Mesendoderm (in vitro differentiated cells): ENCODE measurements around the gene TOMM40.

Source experiments
- DNase-seq: peaks from one replicate; pipeline ENCODE4 v3.0.0; 2013
- H2AK5ac ChIP-seq: 2 replicates; pipeline ENCODE4 v1.6.1; 2013; ENCODE audit warnings: low read length, inconsistent platforms
- H2BK120ac ChIP-seq: 2 replicates; pipeline ENCODE4 v1.6.1; 2013; ENCODE audit warnings: low read depth, mild to moderate bottlenecking, low read length, moderate library complexity, mixed read lengths
- H2BK15ac ChIP-seq: replicated peaks from 2 replicates; pipeline ENCODE4 v1.6.1; 2013; ENCODE audit warnings: low read depth, mild to moderate bottlenecking, moderate library complexity
- H2BK5ac ChIP-seq: 2 replicates; pipeline ENCODE4 v1.6.1; 2013; ENCODE audit warnings: low read length, inconsistent platforms
- H3K18ac ChIP-seq: 2 replicates; pipeline ENCODE4 v1.6.1; 2013; ENCODE audit warnings: mild to moderate bottlenecking, low read length, mixed read lengths
- H3K23ac ChIP-seq: one replicate; pipeline ENCODE4 v1.6.1; 2013; ENCODE audit warnings: low read length
- H3K27ac ChIP-seq: 2 replicates; pipeline ENCODE4 v1.5.1; 2013; ENCODE audit warnings: low read depth, mild to moderate bottlenecking, inconsistent platforms, low read length, moderate library complexity
- H3K27me3 ChIP-seq: 2 replicates; pipeline ENCODE4 v1.6.1; 2013; ENCODE audit warnings: low read length, control low read depth, mild to moderate bottlenecking, inconsistent platforms; ENCODE audit not compliant: insufficient read depth, poor library complexity
- H3K36me3 ChIP-seq: 2 replicates; pipeline ENCODE4 v1.6.1; 2013; ENCODE audit warnings: low read length, inconsistent platforms; ENCODE audit not compliant: control insufficient read depth, insufficient read depth
- H3K4ac ChIP-seq: one replicate; pipeline ENCODE4 v1.6.1; 2013; ENCODE audit warnings: low read depth, mild to moderate bottlenecking, low read length, moderate library complexity
- H3K4me1 ChIP-seq: 2 replicates; pipeline ENCODE4 v1.6.1; 2013; ENCODE audit warnings: low read depth, low read length, inconsistent platforms; ENCODE audit not compliant: control insufficient read depth
- H3K4me2 ChIP-seq: 2 replicates; pipeline ENCODE4 v1.6.1; 2013; ENCODE audit warnings: low read length
- H3K4me3 ChIP-seq: 2 replicates; pipeline ENCODE4 v1.5.1; 2013; ENCODE audit warnings: mild to moderate bottlenecking, low read length
- H3K56ac ChIP-seq: one replicate; pipeline ENCODE4 v1.6.1; 2013; ENCODE audit warnings: low read length
- H3K79me1 ChIP-seq: 2 replicates; pipeline ENCODE4 v1.6.1; 2013; ENCODE audit warnings: low read length, inconsistent platforms
- H3K79me2 ChIP-seq: 2 replicates; pipeline ENCODE4 v1.6.1; 2013; ENCODE audit warnings: mild to moderate bottlenecking, low read length; ENCODE audit not compliant: control insufficient read depth, insufficient read depth
- H3K9ac ChIP-seq: 2 replicates; pipeline ENCODE4 v1.6.1; 2013; ENCODE audit warnings: low read length, inconsistent platforms
- H4K5ac ChIP-seq: one replicate; pipeline ENCODE4 v1.6.1; 2013; ENCODE audit warnings: low read length
- H4K8ac ChIP-seq: one replicate; pipeline ENCODE4 v1.6.1; 2013; ENCODE audit warnings: low read depth, mild to moderate bottlenecking, control low read depth, low read length, moderate library complexity
- WGBS: extraction: QIAGEN DNeasy Blood & Tissue Kit; methylation state at CpG from one replicate; pipeline ENCODE4 v1.1.7; 2013; ENCODE audit warnings: low lambda C conversion rate, missing lambda C conversion rate; ENCODE audit not compliant: insufficient coverage; ENCODE audit errors: extremely low coverage; 5-methylcytosine and 5-hydroxymethylcytosine counted together

Gene TOMM40

GRCh38 chr19:44847144-44848035, 43.7 kb upstream of the TOMM40 start:
- DNase-seq = peak; percentile 76
- no CpG with 5 or more reads among the region's 47 CpGs for WGBS

GRCh38 chr19:44848036-44848811, 42.8 kb upstream of the TOMM40 start:
- H3K27ac ChIP-seq = peak overlapping the region; percentile 98
- H4K5ac ChIP-seq = no peak overlapping the region
- peaks cover 7% of the 10 kb centered on the region for H3K4me1 ChIP-seq
- no CpG with 5 or more reads among the region's 19 CpGs for WGBS
- no peak overlapping the region for H3K23ac ChIP-seq
- H3K4me3 ChIP-seq = peak overlapping the region; percentile 99
- no peak overlapping the region for H2BK15ac ChIP-seq
- H3K79me2 ChIP-seq = peaks cover 61% of the 10 kb centered on the region
- peak; percentile 93 for DNase-seq
- H2BK120ac ChIP-seq = no peak overlapping the region
- peaks cover 15% of the 10 kb centered on the region for H3K79me1 ChIP-seq
- no peaks in the 10 kb centered on the region for H3K27me3 ChIP-seq
- peak overlapping the region; percentile 92 for H3K4me2 ChIP-seq
- peaks cover 2% of the 10 kb centered on the region for H3K36me3 ChIP-seq
- H3K18ac ChIP-seq = peak overlapping the region; percentile 94
- no peak overlapping the region for H4K8ac ChIP-seq
- H3K4ac ChIP-seq = peak overlapping the region; percentile 56
- H3K56ac ChIP-seq = peak overlapping the region; percentile 96
- peak overlapping the region; percentile 74 for H2AK5ac ChIP-seq
- peak overlapping the region; percentile 54 for H2BK5ac ChIP-seq
- H3K9ac ChIP-seq = peak overlapping the region; percentile 95

More at GRCh38 chr19:44847144-44848035, 43.7 kb upstream of the TOMM40 start:
- peak overlapping the region; percentile 99 for H3K4me3 ChIP-seq
- peaks cover 54% of the 10 kb centered on the region for H3K79me2 ChIP-seq
- peak overlapping the region; percentile 95 for H3K9ac ChIP-seq
- no peaks in the 10 kb centered on the region for H3K27me3 ChIP-seq
- peaks cover 7% of the 10 kb centered on the region for H3K4me1 ChIP-seq
- H3K79me1 ChIP-seq = peaks cover 12% of the 10 kb centered on the region
- H3K56ac ChIP-seq = peak overlapping the region; percentile 96
- peak overlapping the region; percentile 92 for H3K4me2 ChIP-seq
- H3K36me3 ChIP-seq = peaks cover 2% of the 10 kb centered on the region
- peak overlapping the region; percentile 98 for H3K27ac ChIP-seq
- H2BK15ac ChIP-seq = peak overlapping the region; percentile 25
- peak overlapping the region; percentile 94 for H3K18ac ChIP-seq
- peak overlapping the region; percentile 83 for H2BK120ac ChIP-seq
- peak overlapping the region; percentile 94 for H3K4ac ChIP-seq
- H4K5ac ChIP-seq = no peak overlapping the region
- no peak overlapping the region for H4K8ac ChIP-seq
- H3K23ac ChIP-seq = no peak overlapping the region
- no peak overlapping the region for H2AK5ac ChIP-seq
- H2BK5ac ChIP-seq = peak overlapping the region; percentile 91

- Histone ChIP-seq H3K18ac (peak overlapping the region; percentile 94), H4K5ac (no peak overlapping the region), H3K4ac (no peak overlapping the region), H3K79me1 (peaks cover 18% of the 10 kb centered on the region), H2BK5ac (peak overlapping the region; percentile 56), H3K79me2 (peaks cover 64% of the 10 kb centered on the region), H3K27ac (peak overlapping the region; percentile 98), H4K8ac (no peak overlapping the region), H3K36me3 (peaks cover 2% of the 10 kb centered on the region), H2BK120ac (no peak overlapping the region), H3K27me3 (no peaks in the 10 kb centered on the region), H3K23ac (peak overlapping the region; percentile 72), H2AK5ac (peak overlapping the region; percentile 52), H3K4me3 (peak overlapping the region; percentile 50), H3K56ac (peak overlapping the region; percentile 96), H2BK15ac (no peak overlapping the region), H3K4me1 (peaks cover 7% of the 10 kb centered on the region), H3K4me2 (peak overlapping the region; percentile 92), H3K9ac (peak overlapping the region; percentile 95)
- DNase-seq = peak; percentile 85
- no CpG with 5 or more reads among the region's 18 CpGs for WGBS
Measured at GRCh38 chr19:44848812-44849447, 42.1 kb upstream of the TOMM40 start.

- no peak overlapping the region for H3K4me3 ChIP-seq
- H3K36me3 ChIP-seq = peaks cover 2% of the 10 kb centered on the region
- H3K4ac ChIP-seq = no peak overlapping the region
- H2BK15ac ChIP-seq = no peak overlapping the region
- H2BK5ac ChIP-seq = no peak overlapping the region
- H3K56ac ChIP-seq = no peak overlapping the region
- no peak overlapping the region for H3K4me2 ChIP-seq
- H4K8ac ChIP-seq = no peak overlapping the region
- peaks cover 22% of the 10 kb centered on the region for H3K79me1 ChIP-seq
- H3K4me1 ChIP-seq = peaks cover 7% of the 10 kb centered on the region
- H3K79me2 ChIP-seq = peaks cover 72% of the 10 kb centered on the region
- H3K27me3 ChIP-seq = no peaks in the 10 kb centered on the region
- H2AK5ac ChIP-seq = no peak overlapping the region
- no peak overlapping the region for H2BK120ac ChIP-seq
- no CpG with 5 or more reads among the region's 8 CpGs for WGBS
- no peak overlapping the region for H4K5ac ChIP-seq
- no peak overlapping the region for H3K9ac ChIP-seq
- H3K23ac ChIP-seq = no peak overlapping the region
- H3K18ac ChIP-seq = no peak overlapping the region
- no peak overlapping the region for H3K27ac ChIP-seq
- no peak for DNase-seq
Measured at GRCh38 chr19:44850641-44851109, 40.4 kb upstream of the TOMM40 start.

GRCh38 chr19:44851427-44851826, 39.6 kb upstream of the TOMM40 start:
- Histone ChIP-seq H3K18ac (no peak overlapping the region), H2BK15ac (no peak overlapping the region), H4K5ac (no peak overlapping the region), H3K23ac (peak overlapping the region; percentile 39), H3K56ac (no peak overlapping the region), H3K79me2 (peaks cover 75% of the 10 kb centered on the region), H4K8ac (no peak overlapping the region), H3K27ac (no peak overlapping the region), H3K79me1 (peaks cover 26% of the 10 kb centered on the region), H3K36me3 (peaks cover 2% of the 10 kb centered on the region), H3K4ac (no peak overlapping the region), H2BK5ac (no peak overlapping the region), H3K9ac (no peak overlapping the region), H2AK5ac (no peak overlapping the region), H3K27me3 (no peaks in the 10 kb centered on the region), H2BK120ac (no peak overlapping the region), H3K4me3 (no peak overlapping the region), H3K4me1 (peaks cover 7% of the 10 kb centered on the region), H3K4me2 (no peak overlapping the region)
- WGBS = no CpG with 5 or more reads among the region's 2 CpGs
- DNase-seq = no peak
